K562 (cell line): ENCODE results near the gene CHTF8. TPM values are rescaled to one million over a fixed set of nuclear protein-coding genes. Genes with fewer than 3 reads are reported as not detected.

ENCODE experiments used
- BRD9 ChIP-seq: fragments of 450-650 bp; IDR thresholded peaks from 2 replicates; pipeline ENCODE4 v1.6.1; 2018; ENCODE audit warnings: low read depth; ENCODE audit not compliant: partially characterized antibody
- CREM ChIP-seq: IDR thresholded peaks from 2 replicates; pipeline ENCODE4 v1.6.1; 2014; ENCODE audit warnings: antibody characterized with exemption, low read depth
- FOSL1 ChIP-seq: fragments of 200-800 bp; sonication (Bioruptor generic); conservative IDR thresholded peaks from 2 replicates; pipeline ENCODE4 v1.6.1; 2016; ENCODE audit warnings: missing genetic modification characterization, missing compliant biosample characterization
- GTF2E2 ChIP-seq: fragments of 200-800 bp; sonication (Bioruptor generic); IDR thresholded peaks from 2 replicates; pipeline ENCODE4 v1.6.1; 2016; ENCODE audit warnings: missing genetic modification characterization, missing compliant biosample characterization
- HBP1 ChIP-seq: fragments of 450-650 bp; formaldehyde crosslinking; IDR thresholded peaks from 2 replicates; pipeline ENCODE4 v1.4.0; 2022; ENCODE audit warnings: missing genetic modification characterization
- KAT2B ChIP-seq: IDR thresholded peaks from one replicate; pipeline ENCODE4 v1.6.1; 2012; ENCODE audit warnings: low read depth, mild to moderate bottlenecking, control low read depth, inconsistent platforms, low read length, moderate library complexity
- KLF10 ChIP-seq: fragments of 250-450 bp; sonication (Bioruptor Pico); IDR thresholded peaks from 2 replicates; pipeline ENCODE4 v1.6.1; 2021; ENCODE audit warnings: matching md5 sums
- NELFE ChIP-seq: IDR thresholded peaks from 2 replicates; pipeline ENCODE4 v1.6.1; 2011; ENCODE audit warnings: mild to moderate bottlenecking; ENCODE audit not compliant: insufficient read depth, insufficient read length
- PKNOX1 ChIP-seq: fragments of 450-650 bp; IDR thresholded peaks from 2 replicates; pipeline ENCODE4 v1.6.1; 2016
- RERE ChIP-seq: sonication (generic); formaldehyde crosslinking; IDR thresholded peaks from 2 replicates; pipeline ENCODE4 v1.8.0; 2023; ENCODE audit warnings: missing genetic modification reagents, mild to moderate bottlenecking, borderline replicate concordance
- SRSF9 ChIP-seq: fragments of 200-400 bp; formaldehyde crosslinking; IDR thresholded peaks from 2 replicates; pipeline ENCODE4 v1.6.1; 2017; ENCODE audit warnings: low read depth, low read length, borderline replicate concordance
- STAG1 ChIP-seq: sonication (generic); formaldehyde crosslinking; IDR thresholded peaks from 2 replicates; pipeline ENCODE4 v1.5.0; 2020; ENCODE audit warnings: missing genetic modification reagents, borderline replicate concordance
- TBL1XR1 ChIP-seq, 2 experiments: IDR thresholded peaks; 2 replicates each; pipeline ENCODE4 v1.6.1; 2012; ENCODE audit warnings: improper control_type of control experiment in 2 of 2, low read length in 2 of 2, mild to moderate bottlenecking in 1 of 2
- TGIF2 ChIP-seq: sonication (generic); formaldehyde crosslinking; IDR thresholded peaks from 2 replicates; pipeline ENCODE4 v1.8.1; 2022; ENCODE audit warnings: mild to moderate bottlenecking, missing genetic modification reagents, moderate library complexity
- YY1 ChIP-seq, 3 experiments: IDR thresholded peaks; 2 replicates each; pipeline ENCODE4 v1.6.1; 2011; ENCODE audit warnings: low read length in 2 of 3, mild to moderate bottlenecking in 2 of 3, moderate library complexity in 2 of 3, borderline replicate concordance in 1 of 3, control low read depth in 1 of 3, low read depth in 1 of 3; ENCODE audit not compliant: insufficient read depth in 3 of 3, insufficient replicate concordance in 2 of 3, control insufficient read depth in 1 of 3, insufficient read length in 1 of 3; ENCODE audit errors: extremely low read depth in 1 of 3
- ZNF431 ChIP-seq: sonication (generic); formaldehyde crosslinking; IDR thresholded peaks from 2 replicates; pipeline ENCODE4 v1.8.0; 2022; ENCODE audit warnings: mild to moderate bottlenecking, missing genetic modification reagents
- ZNF655 ChIP-seq: fragments of 250-450 bp; sonication (Bioruptor Pico); IDR thresholded peaks from 2 replicates; pipeline ENCODE4 v1.5.0; 2021
- polyA plus RNA-seq, 8 experiments: library from polyadenylated mRNA; depleted of rRNA in 4 of 8; stranded (reverse) in 5 of 8; unstranded in 3 of 8; fragments of >200 nt; fragmentation: Nextera tagmentation in 2 of 8; fragmentation: Illumina TruSeq in 1 of 8; extraction: Ambion mirVana in 2 of 8; extraction: Trizol in 1 of 8; gene quantifications; 2 replicates each; pipeline versions ENCODE4 v1.2.1 to v1.2.3, GENCODE V29; 2011 to 2014; ENCODE audit warnings: inconsistent platforms in 1 of 8, missing spikeins in 1 of 8
- total RNA-seq, 7 experiments: library from RNA; depleted of rRNA in 6 of 7; stranded (reverse); fragments of >200 nt in 6 of 7; fragmentation: Illumina TruSeq in 2 of 7; extraction: Trizol in 2 of 7; gene quantifications; 2 replicates each; pipeline versions ENCODE4 v1.2.1 to v1.2.3, GENCODE V29; 2011 to 2021; ENCODE audit warnings: low replicate concordance in 1 of 7

The CHTF8 gene
- total and polyA plus RNA-seq, 9 of the 15 experiments (the other 6 are each of a cell fraction or from before 2014, with no cell fraction given) = 20.2 to 199 (median 108) TPM

- TF ChIP-seq GTF2E2 (tag) = peak; percentile 68
- TF ChIP-seq YY1 (IDR thresholded peaks at IDR 0.05; ENCODE audit: borderline replicate concordance in 1 of 3, control insufficient read depth in 1 of 3, extremely low read depth in 1 of 3, insufficient read depth in 3 of 3, insufficient read length in 1 of 3, insufficient replicate concordance in 2 of 3, low read depth in 1 of 3, low read length in 2 of 3) = peak; percentile 51 to 92 (median 91)
- no peak for TF ChIP-seq SRSF9
- no peak for TF ChIP-seq KAT2B
- TF ChIP-seq ZNF431 (CRISPR knock-in tag) = no peak
- no peak for TF ChIP-seq STAG1 (CRISPR knock-in tag)
- TF ChIP-seq TBL1XR1 (IDR thresholded peaks at IDR 0.05; ENCODE audit: low read length in 2 of 2) = no peak
- no peak for TF ChIP-seq ZNF655
- no peak for TF ChIP-seq NELFE
- TF ChIP-seq KLF10 (CRISPR knock-in tag) = no peak
- no peak for TF ChIP-seq TGIF2 (CRISPR knock-in tag)
- no peak for TF ChIP-seq RERE
- TF ChIP-seq HBP1 (CRISPR knock-in tag) = 0 out of 2 replicates have a peak, but pooled peaks have one; percentile 76
- no peak for TF ChIP-seq BRD9
- TF ChIP-seq CREM = peak; percentile 88
- TF ChIP-seq PKNOX1 = no peak
- TF ChIP-seq FOSL1 (tag) = no peak
Measured at GRCh38 chr16:69132424-69133252, at the start of gene CHTF8, which contains the start of gene UTP4 (continued).
